T follicular helper cell (primary cell): ENCODE results near the gene TCF19.

Source experiments
- DNase-seq: peaks from one replicate; pipeline ENCODE4 v3.0.0-alpha.2; 2020; ENCODE audit warnings: low read depth
- total RNA-seq, 2 experiments: gene quantifications; one replicate each; lab custom pipeline; 2026; lab: John Stamatoyannopoulos, UW

The TCF19 gene, protein sequence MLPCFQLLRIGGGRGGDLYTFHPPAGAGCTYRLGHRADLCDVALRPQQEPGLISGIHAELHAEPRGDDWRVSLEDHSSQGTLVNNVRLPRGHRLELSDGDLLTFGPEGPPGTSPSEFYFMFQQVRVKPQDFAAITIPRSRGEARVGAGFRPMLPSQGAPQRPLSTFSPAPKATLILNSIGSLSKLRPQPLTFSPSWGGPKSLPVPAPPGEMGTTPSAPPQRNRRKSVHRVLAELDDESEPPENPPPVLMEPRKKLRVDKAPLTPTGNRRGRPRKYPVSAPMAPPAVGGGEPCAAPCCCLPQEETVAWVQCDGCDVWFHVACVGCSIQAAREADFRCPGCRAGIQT
- total RNA-seq = 9.6 to 26.2 reads per million in 2 experiments

DNA sequence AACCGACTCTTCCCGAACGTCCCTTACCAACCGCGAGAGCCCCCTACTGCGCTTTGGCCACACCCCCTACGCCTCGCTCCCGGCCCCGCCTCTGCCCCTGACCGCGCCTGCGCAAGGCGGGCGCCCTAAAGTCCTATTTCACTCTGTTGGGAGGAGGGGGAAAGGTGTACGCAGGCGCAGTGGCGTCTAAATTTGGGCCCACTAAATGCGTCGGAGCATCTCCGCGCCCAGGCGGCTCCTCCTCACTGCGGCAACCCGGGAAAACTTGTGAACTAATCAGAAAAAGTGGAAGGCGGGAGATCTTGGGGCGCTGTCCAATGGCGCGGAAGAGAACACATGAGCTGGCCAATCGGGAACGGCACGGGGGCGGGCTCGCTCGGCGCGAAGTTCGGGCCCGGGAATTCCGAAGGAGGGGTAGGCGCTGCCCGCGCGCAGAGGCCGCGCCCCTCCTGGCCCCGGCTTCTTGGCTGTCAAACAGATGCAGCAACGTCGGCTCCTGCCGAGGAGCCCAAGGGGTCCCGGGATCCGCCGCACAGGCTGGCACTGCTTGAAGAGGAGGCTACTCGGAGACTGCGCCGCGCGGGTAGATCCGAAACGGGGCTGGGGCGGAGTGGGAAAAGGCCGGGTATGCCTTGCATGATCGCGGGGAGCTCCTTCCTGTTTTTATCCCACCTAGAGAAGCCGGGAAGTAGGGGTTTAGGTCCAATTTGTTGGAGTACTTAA lies at the start of gene TCF19:
TCF19 (plus strand) TSS at position 450 of the 723 bp plus-strand sequence. CDS start 881 bp downstream, outside the sequence.
- peak; percentile 99 for DNase-seq

DNA sequence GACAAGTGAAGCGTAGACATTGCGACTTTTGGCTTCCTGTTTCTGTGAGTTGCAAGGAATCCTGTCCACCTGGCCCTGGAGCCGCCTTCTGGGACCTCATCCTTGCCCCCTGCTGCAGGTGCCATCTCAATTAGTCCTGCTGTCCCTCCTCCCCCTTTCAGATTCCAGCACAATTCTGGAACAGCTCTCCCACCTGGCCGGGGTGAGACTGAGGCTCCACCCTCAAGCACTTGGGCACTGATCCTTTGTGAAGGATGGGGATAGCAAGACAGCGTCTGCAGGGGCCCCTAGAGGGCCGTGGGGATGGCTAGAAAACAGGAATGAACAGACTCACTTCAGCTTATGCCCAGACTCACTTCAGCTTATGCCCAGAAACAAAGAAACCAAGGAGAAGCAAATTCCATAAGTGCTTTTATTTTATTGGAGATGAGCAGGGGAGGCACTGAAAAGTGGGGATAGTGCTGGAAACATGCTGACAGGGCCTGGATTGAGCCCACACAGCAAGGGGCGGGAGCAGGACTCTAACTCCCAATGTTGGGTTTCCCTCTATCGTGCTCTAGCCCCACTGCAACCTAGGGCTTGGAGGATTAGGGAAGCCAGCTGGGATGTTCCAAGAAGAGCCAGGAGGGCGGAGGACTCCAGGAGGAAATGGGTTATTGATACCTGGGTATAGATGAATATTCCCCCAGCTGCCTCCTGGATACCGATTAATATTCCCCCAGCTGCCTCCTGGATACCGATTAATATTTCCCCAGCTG lies 47.4 kb upstream of the TCF19 start:
- DNase-seq = no peak

DNA sequence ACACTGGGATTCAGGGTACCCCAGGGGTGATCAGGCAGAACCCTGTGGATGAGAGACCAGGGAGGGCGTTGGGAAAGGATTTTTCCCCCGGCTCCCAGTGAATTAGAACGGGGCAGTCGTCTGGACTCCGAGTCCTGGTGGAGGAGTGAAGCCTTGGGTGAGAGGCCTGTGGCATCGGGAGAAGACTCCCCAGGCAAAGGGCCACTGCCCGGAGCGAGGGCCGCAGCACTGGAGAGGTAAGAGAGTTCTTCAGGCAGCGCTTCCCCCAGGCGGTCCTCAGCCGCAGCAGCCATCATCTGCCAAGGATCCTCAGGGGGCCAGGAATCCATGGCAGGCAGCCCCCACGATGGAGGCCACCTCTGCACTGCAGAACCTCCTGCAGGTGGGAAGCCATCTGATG lies 46.7 kb upstream of the TCF19 start:
- no peak for DNase-seq

DNA sequence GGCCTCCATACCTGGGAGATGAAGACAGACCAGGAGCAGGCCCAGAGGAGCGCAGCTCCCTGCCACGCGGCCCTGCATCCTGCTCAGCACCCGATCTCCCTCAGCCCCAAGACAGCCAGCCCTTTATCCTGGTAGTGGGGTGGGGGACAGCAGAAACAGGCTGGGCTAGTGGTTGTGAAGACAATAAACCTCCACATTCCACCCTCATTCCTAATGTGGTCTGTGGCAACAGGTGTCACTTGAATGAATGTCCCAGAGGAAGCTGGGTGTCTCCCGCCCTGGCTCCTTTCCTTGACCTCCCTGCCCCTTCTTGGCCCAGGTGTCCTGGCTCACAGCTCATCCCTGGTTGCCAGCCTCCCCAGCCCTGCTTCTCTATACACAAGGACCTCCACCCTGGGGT lies 45.9 kb upstream of the TCF19 start, which contains the start of gene C6orf15:
C6orf15 (minus strand) TSS at position 98 of the 400 bp plus-strand sequence; CDS start at position 78, 20 bp downstream.
- DNase-seq = no peak

DNA sequence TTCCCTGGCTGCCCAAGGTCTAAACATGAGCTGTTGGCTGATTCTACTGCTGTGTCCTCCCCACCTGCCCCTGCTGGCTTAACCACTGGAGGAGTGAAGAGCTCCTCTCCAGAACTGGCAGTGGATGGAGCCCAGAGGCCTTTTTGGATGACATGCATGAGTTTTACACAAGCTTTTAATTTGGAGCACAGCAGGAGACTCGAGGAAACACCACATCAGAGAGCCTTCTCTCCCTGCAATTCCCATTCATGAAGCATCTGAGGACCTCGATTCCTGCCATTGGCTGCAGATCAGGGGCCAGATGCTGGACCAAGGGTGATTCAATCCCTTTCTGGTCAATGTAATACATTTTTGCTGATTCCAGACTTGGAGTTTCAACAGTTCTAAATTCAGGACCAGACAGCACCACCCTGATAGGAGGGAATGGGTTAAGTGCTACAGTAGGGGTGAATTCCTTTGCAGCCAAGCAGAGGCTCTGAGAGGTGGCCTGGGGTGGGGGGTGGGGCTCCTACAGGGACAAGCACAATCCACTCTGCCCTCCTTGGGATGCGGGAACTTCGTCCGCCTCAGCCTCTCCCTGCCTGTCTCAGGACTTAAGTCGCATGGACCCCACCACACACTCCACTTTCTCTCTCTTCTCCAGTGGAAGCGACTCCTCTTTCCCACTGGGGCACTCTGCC lies 44.4 kb upstream of the TCF19 start:
- no peak for DNase-seq

DNA sequence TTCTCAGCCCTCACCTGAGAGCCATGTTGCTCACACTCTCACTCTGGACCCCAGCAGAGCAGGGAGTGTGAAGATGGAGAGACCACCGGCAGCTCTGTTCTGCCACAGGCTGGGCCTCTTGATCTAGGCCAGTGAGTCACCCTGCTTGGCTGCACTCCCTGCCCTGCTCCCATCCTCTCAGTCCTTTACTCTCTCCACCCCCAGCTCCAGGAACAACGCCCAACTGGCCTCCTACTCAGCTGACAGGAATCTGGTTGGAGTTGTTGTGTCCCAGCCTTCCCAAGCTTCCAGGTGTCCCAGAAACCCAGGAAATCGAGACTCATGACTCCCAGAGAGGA lies 43.9 kb upstream of the TCF19 start, which contains the start of gene PSORS1C1:
PSORS1C1 (plus strand) TSS at position 260 of the 338 bp plus-strand sequence. CDS start 14,833 bp downstream, outside the sequence.
- no peak for DNase-seq

DNA sequence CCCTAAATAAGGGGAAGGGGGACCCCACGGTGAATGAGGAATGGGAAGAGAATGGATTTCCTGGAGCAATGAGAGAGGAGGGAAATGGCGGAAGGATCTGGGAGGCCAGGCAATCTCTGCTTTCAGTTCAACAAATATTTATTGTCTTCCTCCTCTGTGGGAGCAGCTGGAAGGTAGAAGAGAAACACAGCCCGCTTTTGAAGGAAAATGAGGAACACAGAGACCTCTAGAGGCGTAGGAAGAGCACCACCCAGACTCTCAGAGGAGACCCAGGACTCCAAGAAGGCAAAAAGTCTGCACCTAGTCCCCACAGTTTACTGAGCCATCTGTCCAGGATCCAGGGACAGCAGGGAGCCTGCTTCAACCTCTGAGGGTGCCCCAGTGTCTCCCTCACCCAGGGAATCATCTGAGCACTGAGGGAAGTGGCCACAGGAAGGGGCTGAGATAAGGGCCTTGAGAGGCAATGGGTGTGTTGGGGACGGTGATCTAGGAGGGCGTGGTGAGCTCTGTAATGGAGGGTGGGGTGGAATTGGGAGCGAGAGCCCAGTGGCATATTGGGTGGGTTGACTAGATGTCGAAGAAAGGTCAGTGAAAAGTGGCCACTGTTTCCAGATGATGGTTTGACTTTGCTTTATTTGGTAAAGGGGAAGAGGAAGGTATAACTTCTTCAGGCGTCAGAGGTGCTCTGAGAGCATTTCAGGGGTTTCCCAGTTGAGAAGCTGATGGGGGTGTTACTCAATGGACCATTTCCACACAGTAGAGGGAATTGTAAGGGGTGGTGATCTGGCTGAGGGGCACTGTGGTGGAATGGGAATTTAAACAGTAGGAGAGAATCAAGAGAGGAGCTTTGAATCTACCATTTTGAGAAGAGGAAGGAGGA lies 43.2 kb upstream of the TCF19 start:
- DNase-seq = no peak

DNA sequence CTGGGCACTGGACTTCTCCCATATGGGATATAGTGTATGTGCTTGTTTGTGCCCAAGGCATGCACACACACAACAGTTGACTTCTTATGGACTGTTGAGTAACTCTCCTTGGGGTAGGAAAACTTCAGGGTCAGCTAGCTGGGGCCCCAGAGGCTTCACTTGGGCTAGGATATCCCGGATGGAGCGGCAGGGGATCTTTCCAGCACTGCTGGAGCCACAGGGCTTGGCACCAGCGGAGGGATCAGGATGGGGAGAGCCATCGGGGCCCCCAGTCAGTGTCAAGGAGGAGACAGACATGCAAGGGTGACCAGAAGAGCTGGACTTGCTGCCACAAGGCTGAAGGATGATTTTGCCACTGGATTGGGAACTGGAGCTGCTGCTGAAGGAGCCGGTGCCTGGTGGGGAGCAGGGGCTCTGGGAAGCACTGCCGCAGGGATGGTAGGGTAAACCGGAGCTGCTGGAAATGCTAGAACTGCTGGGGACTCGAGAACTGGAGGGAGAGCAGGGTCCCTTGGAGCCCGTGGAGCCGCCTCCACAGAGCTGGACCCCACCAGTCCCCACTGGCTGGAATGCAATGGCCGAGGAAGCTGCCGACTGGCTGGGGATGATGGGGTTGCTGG lies 42.3 kb upstream of the TCF19 start:
- no peak for DNase-seq

DNA sequence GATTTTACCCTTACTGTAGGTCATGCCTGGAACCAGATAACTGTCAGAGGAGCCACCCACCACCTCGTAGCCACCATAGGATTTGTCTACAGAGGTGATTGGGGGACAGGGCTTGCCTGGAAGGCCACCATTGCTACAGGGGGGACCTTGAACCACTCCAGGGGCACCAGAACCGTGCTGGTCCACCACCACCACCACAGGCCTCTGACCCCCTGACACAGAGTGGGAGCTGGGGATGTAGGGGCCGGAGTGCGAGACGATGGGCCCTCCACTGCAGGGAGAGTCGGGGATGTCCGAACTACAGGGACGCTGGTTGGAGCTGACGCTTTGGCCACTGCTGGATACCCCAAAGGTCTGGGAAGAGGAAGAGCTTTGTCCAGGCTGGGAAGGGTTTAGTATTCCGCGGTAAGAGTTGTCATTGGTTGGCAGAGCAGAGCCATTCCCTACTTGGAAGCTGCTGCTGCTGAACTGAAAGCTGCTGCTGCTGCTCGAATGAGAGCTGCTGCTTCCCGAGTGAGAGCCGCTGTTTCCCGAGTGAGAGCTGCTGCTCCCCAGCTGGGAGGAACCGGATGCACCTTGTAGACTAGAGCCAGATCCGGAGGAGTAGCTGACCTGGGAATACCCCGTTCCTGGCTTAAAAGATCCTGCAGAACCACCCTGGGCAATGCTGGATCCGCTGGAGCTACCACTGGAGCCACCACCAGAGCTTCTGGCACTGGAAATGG lies 41.6 kb upstream of the TCF19 start:
- DNase-seq = no peak

DNA sequence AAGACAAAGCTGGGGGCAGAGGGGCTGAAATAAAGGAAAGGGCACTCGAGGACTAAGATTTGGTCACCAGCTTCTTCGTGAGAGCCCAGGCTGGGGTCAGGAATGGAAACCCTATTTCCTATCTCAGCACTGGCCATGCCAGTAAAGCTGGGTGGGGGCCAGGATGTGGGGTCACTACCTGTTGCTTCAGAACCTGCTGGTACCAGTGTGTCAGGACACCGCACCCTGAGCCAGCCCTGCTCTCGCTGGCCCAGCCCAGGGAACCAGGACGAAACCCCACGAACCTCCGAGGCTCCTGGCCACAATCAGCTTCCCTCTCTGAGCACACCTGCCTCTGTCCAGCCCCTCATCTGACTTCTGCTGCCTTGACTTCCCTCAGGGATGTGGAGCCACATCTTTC lies 40.2 kb upstream of the TCF19 start:
- no peak for DNase-seq

DNA sequence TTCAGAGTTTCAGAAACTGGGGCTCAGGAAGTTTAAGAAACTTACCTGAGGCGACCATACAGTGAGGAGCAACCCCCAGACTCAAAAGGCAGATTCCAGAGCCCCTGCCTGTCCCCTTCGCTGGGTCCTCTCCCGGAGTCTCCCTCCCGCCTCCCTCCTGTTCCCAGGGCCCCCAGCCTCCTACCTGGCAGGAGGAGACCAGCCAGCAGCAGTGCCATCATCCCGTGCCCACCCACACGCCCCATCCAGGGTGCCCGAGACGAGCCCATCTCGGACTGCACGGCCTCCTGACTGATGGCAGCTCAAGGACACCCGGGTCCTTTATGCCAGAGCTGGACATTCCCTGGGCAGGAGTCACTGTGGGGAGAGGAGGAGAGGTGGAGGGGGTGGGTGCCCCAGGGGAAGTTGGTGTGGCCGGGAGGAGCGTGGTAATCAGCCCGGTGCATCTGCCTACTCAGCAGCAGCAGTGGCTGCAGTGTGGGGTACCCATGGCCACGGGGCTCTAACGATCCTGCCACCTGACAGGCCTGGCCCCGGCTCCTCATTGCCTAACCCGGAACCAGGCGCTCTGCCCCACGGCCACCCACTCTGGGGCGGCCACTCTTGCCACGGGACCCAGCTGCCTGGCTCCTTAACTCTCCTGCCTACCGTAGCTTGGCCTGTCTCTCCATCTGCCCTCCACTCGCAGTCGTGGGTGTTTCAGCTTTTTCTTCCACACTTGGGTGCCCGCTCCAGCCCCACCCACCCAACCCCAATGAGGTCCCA lies 38.1 kb upstream of the TCF19 start, which contains the start of gene CDSN:
CDSN (minus strand) TSS at position 296 of the 765 bp plus-strand sequence; CDS start at position 269, 27 bp downstream.
- DNase-seq = no peak

DNA sequence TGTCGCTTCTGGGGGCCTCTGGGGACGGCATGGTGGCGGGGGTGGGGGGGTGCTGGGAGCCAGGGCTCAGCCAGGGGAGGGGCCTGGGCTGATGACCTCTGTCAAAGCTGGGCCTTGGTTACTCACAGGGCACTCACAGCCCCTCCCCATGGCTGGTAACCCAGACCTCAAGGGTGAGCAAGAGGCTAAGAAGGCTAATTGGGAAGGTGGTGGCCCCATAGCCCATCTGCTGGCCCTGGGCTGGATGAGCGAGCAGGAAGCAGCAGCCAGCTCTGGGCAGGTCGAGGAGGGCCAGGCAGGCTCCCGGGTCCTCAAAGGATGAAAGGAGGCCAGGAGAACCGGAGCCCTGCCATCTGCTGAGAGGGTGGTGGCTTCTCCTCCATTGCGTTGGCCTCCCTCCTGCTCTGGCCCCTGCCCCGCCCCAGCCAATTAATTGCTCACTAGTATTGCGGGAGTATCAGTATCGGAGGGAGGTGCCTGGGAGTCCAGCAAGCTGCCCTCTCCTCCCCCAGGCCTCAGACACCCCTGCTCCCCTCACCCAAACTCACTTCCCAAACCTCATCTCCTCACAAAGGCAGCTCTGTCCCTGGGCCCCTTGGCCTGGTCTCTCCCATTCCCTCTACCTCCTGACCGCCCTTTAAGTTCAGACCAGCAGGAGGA lies 37.1 kb upstream of the TCF19 start:
- no peak for DNase-seq

DNA sequence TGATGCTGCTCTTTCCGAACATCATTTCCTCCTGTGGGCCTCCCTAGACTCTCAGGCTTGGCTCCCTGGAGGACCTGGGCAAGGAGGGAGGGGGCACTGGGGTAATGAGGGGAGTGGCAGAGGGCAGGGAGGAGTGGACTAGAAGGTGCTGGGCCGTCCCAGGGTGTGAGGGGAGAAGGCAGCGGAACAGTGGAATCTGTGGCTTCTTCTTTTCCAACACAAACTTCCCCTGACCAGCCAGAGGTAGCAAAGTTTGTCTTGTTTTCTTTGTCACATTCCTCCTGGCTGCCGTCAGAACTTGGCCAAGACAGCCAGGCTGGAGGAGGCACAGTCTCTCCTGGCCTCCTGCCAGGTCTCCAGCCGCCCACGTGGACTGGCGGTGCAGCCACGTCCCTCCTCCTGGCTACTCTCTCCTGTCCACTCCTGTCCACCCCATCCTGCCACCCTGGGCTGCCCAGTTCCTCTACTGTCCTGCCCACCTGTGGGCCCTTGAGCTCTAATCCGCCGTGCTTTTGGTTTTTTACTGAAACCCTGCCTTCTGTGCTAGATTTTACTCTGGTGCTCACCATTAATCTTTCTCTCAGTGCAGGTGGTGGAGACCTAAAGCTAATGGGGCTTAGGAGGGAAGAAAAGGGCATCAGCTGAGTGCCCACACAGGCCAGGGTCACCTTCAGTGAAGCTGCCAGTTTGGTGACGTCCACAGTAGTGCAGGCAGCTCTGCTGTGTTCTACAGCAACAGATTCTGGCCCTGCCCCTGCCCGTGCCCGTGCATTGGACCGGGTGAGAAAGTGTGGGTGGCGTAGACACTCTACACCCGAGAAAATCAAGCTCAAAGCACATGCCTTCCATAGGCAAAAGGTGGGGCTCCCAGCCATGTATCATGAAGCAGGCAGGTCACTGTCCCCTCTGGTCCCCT lies 35.3 kb upstream of the TCF19 start:
- DNase-seq = no peak

DNA sequence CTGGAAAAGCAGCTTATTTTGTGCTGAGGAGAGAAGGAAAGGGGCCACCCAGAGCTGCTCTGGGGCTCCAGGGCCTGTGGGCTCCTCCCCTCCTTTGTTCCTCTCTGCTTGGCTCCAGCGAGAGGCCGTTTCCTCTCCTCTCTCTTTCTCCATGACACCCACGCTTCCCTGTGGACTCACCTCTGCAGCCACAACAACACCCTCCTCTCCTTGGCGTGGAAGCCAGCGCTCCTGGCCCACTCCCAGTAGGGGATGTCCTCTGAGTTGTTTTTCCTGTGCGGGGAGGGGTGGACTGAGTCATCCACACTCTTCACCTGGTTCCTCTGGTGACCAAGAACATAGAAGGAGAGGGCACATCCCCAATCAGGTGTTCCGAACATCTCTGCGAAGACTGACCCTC lies 33.2 kb upstream of the TCF19 start:
- no peak for DNase-seq

DNA sequence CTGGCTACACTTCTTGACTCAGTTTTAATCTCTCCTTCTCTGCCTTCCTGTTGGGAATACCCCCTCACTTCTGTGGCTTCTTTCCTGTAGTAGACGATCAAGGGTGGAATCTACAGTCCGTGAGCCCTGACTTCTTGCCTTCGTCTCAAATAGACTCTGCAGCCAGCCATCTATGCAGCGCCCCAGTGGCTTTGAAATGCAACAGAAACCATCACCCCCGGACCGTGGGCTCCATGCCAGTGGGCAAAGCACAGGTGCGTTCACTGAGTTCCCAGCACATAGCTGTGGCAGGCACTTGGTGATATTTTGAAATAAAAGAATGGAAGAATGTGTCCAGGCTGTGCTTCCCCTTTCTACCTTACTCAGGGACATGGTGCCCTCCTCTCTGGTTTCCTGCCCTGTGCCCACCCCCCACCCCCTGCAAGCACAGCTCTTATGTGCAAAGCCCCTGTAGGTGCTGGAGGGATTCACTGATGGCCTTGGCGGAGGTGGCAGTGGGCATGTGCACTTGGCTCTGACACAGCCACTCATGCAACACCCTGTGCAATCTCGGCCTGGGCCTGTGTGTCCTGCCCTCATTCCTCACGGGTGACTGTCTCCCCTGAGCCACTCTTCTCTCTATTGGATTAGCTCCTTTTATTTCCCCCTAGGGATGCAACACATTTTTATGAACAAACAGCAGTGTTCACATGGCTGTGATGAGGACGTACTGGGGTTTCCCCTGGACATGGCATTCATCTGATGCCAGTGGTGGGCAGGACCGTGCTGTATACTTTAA lies 32.6 kb upstream of the TCF19 start:
- DNase-seq = no peak
